HG02571 (cell line): Measurements from ENCODE around the gene EPS15.
A peak's percentile ranks its signal among the peaks of the same experiment; 100 is the strongest.

Experiments
- ATAC-seq: cut with Tn5 transposase; IDR thresholded peaks from one replicate; pipeline ENCODE4 v1.9.1; 2021; ENCODE audit warnings: mild to moderate bottlenecking, moderate library complexity; ENCODE audit not compliant: unreplicated experiment

Gene EPS15

DNA sequence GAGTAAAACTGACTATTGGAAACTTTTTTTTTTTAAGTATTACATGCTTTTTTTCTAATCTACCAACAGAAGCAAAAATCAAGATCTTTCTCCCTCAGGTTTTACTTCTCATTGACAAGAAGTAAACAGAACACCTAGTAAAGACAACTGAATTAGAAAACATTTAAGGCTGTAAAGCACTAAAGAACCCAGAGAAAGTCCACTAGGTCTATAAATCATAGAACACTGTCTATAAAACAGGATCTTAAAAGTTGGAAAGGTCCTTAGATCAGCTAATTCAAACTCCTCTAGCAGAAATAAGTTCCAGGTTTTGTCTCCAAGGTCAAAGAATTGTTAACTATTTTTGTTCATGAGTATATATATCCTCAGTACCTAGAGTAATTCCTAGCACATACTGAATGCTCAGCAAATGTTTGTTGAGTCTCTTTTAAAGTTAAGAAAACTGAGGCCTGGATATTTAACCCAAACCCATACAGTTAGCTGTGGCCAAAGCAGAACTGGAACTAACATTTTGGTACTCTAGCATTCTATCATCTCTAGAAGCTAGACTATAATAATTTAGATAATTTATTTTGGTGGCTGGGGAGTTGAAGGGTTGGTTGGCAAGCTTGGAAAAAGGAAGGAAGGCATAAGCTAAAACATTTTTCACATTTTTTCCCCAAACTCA is 3.0 kb downstream of the EPS15 start:
- no peak for ATAC-seq

DNA sequence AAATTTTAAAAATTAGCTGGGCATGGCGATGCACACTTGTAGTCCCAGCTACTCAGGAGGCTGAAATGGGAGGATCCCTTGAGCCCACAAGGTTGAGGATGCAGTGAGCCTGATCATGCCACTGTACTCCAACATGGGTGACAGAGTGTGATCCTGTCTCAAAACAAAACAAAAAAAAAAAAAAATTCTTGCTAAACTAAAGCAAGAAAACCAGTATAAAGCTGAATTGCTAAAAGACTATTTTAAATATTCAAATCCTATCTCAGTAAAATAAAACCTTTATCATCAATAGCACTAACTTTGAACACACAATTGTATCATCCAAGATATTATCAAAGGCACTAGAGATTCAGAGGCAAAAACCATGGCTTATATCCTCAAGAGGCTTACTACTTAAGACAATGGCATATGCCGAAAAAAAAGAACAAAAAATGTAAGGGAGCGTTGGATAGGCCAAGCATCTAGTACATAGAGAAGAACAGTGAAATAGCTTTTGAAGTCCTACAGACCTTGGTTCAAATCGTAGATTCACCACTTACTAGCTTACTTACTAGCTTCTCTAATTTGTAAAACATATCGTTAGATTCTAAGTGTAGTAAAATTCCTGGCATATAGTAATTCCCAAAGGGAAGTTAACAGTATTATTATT is 3.6 kb downstream of the EPS15 start:
- ATAC-seq: no peak

DNA sequence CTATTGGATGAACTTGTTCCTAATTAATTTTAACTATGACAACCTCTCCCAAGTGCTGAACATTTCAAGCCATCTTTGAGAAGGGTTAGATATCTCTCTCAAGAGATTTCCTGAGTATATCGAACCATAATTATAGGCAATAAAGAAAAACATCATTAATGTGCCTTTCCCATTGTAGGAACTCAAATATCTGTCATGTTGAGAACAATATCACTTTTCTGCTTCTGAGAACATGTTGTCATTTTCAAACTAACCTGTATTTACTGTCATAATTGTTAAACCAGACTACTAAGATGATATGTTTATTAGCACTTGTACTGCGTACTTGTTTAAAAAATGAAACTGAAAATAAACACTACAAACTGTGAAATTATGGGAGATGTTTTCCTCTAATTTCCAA is 4.3 kb downstream of the EPS15 start:
- ATAC-seq: no peak

DNA sequence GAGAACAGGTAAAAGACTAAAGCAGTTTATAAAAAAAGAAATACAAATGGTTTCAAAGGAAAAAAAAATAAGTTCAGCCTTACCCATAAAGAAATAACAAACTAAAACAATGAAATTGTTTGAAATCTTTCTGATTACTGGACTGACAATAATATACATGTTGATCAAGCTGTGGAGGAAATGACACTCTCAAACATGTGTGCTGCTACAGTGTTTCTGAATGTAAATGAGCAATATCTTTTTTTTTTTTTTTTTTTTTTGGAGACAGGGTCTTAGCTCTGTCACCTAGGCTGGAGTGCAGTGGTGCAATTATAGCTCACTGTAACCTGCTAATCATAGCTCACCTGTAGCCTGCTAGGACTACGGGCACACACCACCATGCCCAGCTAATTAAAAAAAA is 6.5 kb downstream of the EPS15 start:
- no peak for ATAC-seq

DNA sequence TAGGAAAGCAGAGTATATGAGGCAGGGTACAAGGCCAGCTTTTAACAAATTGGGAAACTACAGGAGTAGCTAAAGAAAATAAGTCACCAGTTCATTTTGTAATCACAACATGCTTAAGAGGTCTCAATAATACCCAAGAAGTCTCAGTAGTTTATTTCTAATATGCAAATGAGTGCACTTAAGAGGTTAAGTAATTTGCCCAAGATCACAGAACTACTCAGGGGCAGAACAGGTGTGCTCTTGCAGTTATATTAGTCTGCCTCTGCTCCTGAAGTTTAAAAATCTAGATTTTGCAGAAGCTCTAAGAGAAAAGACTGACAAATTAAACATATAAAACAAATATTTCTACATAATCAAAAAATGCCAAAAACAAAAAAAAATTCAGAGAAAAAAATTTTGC is 6.9 kb downstream of the EPS15 start:
- no peak for ATAC-seq

DNA sequence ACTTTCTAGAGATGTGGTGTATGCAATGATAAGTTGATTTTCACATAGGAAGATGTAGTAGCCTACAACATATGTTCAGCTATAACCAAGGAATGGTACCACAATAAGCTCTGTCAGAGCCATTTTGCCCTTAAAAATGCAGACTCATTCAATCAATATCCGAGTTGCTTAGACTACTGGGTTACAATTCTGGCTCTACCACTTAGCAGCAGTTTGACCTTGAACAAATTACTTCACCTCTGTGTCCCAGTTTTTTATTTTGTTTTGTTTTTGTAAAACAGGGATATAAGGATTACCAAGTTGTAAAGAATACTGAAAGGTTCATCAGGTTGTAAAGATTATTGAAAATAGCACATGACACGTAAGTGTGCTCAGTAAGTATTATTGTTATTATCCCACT is 9.3 kb downstream of the EPS15 start:
- no peak for ATAC-seq

DNA sequence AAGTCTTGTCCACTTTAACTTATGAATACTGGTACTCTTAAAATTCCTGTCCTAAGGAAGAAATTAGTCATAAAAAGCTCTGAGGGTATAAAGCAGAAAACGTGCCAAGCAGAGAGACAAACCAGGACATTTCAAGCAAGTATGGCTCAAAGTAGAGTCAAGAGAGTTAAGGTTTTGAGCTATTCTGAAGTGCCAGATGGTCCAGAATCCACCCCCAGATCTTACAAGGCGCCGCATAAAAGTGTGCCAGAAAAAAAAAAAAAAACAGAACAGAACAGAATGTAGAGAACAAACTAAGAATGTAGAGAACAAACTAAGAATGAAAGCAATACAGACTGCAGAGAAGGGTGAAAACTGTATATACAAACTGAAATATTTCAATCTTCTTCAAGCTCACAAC is 12.5 kb downstream of the EPS15 start:
- ATAC-seq: no peak

DNA sequence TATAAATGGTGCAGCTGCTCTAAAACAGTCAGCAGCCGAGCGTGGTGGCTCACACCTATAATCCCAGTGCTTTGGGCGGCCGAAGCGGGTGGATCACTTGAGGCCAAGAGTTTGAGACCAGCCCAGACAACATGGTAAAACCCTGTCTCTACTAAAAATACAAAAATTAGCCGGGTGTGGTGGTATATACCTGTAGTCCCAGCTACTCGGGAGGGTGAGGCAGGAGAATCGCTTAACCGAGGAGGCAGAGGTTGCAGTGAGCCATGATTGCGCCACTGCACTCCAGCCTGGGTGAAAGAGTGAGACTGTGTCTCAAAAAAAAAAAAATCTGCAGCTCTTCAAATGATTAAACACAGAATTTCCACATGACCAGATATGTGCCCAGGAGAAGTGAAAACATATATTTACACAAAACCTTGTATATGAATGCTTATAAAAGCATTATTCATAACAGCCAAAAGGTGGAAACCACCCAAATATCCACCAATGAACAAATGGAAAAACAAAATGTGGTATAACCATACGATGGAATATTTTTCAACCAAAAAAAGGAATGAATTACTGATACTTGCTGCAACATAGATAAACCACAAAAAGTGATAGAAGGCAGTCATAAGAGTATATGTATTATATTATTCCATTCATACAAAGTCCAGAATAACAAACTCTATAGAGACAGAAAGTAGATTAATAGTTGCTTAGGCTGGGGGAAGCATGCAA is 14.1 kb downstream of the EPS15 start:
- peak; percentile 31 for ATAC-seq

DNA sequence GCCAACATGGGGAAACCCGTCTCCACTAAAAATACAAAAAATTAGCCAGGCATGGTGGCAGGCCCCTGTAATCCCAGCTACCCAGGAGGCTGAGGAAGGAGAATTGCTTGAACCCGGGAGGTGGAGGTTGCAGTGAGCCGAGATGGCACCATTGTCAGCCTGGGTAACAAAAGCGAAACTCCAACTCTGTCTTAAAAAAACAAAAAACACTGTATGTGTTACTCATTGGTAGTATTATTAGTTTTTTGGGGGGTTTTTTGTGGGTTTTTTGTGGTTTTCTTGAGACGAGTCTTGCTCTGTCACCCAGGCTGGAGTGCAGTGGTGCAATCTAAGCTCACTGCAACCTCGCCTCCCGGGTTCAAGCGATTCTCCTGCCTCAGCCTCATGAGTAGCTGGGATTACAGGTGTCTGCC is 17.8 kb downstream of the EPS15 start:
- ATAC-seq: peak; percentile 56

DNA sequence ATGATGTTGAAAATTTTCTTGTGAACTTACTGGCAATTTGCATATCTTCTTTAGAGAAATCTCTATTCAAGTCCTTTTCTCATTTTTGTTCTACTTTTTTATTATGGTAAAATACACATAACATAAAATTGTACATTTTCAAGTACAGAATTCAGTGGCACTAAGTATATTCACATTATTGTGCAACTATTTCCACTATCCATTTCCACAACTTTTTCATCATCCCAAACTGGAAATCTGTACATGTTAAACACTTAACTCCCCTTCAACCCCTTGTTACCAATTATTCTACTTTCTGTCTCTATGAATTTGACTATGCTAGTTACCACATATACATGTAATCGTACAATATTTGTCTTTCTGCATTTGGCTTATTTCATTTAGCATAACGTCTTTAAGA is 19.4 kb downstream of the EPS15 start:
- no peak for ATAC-seq

DNA sequence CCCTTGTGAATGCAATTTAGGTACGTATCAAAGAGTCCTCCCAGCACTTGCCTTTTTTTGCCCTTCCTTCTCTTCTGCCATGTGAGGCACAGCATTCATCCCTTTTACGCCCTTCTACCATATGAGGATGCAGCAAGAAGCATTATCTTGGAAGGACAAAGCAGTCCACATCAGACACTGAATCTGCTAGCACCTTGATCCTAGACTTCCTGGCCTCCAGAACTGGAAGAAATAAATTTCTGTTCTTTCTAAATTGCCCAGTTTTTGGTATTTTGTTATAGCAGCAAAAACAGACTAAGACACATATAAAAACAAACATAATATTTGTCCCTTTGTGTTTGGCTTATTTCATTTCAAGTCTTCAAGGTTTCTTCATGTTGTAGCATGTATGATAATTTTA is 20.1 kb downstream of the EPS15 start:
- no peak for ATAC-seq

DNA sequence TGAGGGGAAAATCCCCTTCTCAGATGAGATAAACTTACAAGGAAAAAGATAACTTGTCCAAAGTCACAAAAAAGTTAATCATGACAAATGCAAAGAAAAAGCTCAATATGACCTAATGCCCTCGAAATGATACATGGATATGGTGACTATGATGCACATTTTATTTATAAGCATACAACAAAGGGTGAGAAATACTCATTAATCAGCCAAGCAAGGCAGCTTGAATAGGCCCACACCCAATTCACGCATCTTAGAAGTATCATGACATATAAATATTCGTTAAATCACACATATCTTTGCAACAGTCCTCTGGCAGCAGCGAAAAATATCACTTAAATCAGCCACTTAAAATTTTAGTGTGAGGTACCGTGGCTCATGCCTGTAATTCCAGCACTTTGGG is 21.7 kb downstream of the EPS15 start:
- no peak for ATAC-seq

DNA sequence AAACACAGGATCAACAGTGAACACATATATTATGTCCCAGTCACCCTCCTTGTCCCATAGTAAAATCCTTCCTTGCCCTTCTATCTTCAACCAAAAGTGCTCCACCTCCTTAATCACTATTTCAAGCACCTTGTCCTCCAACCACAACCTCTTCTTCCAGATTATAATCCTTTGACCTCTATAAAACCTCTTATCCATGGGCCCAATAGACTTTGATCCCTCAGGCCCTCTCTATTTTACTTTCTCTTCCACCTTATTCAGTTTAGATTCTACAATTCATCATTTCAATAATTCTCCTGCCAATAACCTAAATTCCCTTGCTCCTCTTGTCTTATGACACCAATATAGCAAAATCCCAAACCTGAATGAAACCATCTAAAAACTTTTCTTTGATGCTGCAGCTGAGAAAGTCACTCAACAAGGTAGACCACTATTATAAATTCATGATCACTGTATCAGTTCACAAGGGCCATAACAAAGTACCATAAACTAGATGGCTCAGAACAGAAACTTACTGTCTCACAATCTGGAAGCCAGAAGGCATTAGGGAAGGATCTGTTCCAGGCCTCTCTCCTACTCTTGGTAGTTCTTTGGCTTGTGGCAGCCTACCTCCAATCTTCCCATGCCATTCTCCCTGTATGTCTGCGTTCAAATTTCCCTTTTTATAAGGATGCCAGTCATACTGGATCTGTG is 24.8 kb downstream of the EPS15 start:
- no peak for ATAC-seq

DNA sequence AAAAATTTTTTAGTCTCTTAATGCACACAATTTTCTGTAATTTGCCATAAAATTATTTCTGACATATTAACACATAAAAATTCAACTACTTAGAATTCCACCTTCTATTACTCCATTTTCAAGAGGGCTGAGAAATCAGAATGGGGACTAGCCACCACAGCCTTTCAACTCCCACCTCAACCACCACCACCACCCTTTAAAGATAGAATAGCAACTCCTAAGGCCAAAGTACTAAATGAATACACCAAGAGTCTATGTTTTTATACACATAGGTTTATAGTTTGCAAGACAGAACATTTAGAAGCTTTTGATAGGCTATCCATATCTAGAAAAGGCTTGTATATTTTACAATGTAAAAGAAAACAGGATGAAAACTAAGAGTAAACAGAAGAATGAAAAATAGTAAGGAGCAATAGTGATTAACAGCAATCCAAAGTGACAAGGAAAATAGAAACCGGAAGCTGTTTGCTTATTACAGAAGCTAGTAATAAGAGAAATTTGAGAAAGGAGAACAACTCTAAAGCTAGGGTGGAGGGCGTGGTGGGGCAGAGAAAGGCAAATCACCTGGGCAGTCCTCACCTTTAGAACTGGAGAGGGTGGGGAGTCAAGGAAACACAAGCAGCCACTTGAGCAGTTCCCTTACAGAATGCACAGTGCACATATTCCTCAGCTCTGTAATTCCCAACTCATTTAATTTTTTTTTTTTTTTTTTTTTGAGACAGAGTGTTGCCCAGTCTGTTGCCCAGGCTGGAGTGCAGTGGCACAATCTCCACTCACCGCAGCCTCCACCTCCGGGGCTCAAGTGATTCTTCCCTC is 27.7 kb downstream of the EPS15 start:
- ATAC-seq: no peak

DNA sequence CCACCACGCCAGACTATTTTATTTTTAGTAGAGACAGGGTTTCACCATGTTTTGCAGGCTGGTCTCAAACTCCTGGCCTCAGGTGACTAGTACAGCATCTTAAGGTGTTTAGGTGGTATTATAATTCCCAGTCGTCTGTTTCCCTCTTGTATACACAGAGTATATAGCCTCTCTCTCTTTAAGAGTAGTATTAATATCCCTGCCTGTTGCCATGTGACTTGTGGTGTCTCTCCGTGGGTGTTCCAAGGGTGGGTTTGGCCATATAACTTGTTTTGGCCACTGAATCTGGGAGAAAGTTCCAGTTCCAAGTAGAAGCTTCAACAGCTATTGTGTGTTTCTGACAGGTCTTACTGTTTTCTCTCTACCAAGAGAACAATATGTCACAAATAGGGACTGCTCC is 29.6 kb downstream of the EPS15 start:
- ATAC-seq: no peak

DNA sequence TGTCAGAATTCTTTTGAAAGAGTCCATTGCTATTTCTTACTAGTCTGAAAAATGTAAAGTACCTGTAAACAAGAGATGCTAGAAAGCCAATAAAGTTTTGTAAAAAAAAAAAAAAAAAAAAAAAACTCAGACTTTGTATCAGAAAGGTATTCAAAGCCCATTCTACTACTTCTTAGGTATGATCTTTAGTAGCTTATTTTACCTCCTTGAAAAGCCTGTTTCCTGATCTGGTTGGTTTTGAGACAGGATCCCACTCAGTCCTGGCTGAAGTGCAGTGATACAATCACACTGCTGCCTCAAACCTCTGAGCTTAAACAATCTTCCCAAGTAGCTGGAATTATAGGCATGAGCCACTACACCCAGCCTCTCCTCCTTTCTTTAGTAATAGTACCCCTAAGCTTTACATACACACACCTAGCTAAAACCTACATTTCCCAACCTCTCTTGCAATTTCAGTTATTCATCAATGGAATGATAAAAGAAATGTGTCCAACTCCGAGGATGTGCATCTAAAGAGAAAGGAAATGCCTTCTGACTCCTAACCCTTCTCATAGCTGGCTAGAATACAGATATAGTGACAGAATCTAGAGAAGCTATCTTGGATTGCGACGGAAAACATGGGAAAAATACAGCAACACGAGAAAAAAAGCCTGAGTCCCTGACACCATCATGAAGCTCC is 30.6 kb downstream of the EPS15 start:
- no peak for ATAC-seq

DNA sequence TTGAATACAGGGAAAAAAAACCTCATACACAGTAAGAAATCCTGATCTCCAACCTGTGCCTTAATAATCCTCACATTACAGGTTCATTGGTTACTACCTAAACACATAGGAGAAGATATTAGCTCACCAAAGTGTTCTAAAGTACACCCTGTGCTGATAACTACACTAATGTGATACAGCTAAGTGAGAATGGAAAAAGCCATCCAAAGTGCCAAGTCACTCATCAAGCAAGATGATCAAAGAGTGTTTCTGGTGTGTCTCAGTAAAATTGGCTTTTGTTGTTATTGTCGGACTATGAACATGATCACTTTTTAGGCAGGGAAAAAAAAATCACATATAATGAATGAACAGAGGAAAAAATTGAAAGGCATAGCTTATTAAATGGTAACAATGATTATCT is 31.4 kb downstream of the EPS15 start:
- ATAC-seq: no peak

DNA sequence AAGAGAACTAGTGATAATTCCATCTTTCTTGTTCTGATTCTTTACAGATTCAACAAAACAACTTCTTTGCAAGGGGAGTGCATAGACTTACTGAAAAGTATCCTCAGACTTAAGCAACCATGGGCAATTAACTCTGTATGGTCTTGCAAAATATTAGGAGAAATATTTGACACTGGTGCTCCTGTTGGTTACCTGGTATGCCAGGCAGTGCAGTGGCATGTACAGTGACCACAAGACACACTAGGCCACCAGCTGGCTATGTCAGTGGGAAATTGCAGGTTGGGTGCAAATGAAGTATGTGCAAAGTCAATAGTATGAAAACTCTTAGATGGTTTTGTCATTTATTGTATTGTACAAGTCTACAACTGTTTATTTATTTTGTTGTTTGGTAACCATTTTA is 34.5 kb downstream of the EPS15 start:
- ATAC-seq: no peak

DNA sequence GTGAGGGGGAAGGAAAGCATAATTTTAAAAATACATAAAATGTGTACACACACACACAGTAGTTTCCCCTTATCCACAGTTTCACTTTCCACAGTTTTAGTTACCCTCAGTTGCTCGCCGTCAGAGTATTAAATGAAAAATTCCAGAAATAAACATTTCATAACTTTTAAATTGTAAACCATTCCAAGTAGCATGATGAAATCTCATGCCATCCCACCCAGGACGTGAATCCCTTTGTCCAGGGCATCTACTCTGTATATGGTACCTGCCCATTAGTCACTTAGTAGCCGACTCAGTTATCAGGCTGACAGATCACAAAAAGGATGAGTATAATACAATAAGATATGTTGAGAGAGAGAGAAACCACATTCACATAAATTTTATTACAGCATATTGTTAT is 36.2 kb downstream of the EPS15 start:
- ATAC-seq: no peak
